NCI-H2171 (cell line): ENCODE results near the gene VPS37B.
"Not testable (repeated sequence)": the region's sequence is repeated elsewhere in the genome, so short reads cannot be mapped to it uniquely, and the experiment has no call there.

Source experiments
- DNase-seq: peaks from one replicate; lab custom pipeline; 2025; lab: John Stamatoyannopoulos, UW

Gene VPS37B

GRCh38 chr12:122905258-122905657 lies 9.3 kb upstream of the VPS37B start:
- not testable (repeated sequence) for DNase-seq

GRCh38 chr12:122903693-122904034 lies 7.7 kb upstream of the VPS37B start:
- DNase-seq = no peak

- DNase-seq = no peak
Measured at GRCh38 chr12:122902854-122903692, 7.1 kb upstream of the VPS37B start.

- no peak for DNase-seq
Measured at GRCh38 chr12:122899887-122900286, 4.0 kb upstream of the VPS37B start.

- no peak for DNase-seq
Measured at GRCh38 chr12:122896662-122897061, 738 bp upstream of the VPS37B start.

- no peak for DNase-seq
Measured at GRCh38 chr12:122895320-122895703, 612 bp downstream of the VPS37B start.

GRCh38 chr12:122894193-122895121 lies 1.5 kb downstream of the VPS37B start:
- no peak for DNase-seq

GRCh38 chr12:122893208-122894153 lies 2.4 kb downstream of the VPS37B start:
- no peak for DNase-seq

GRCh38 chr12:122892724-122893123 lies 3.2 kb downstream of the VPS37B start:
- not testable (repeated sequence) for DNase-seq

GRCh38 chr12:122891661-122892525 lies 4.0 kb downstream of the VPS37B start:
- no peak for DNase-seq

- no peak for DNase-seq
Measured at GRCh38 chr12:122889761-122890520, 6.0 kb downstream of the VPS37B start.

GRCh38 chr12:122888232-122888752 lies 7.6 kb downstream of the VPS37B start:
- DNase-seq = peak; percentile 70

- DNase-seq = no peak
Measured at GRCh38 chr12:122887819-122888212, 8.1 kb downstream of the VPS37B start.

GRCh38 chr12:122886851-122887818 lies 8.8 kb downstream of the VPS37B start:
- DNase-seq = no peak

GRCh38 chr12:122886161-122886560 lies 9.8 kb downstream of the VPS37B start:
- no peak for DNase-seq

- DNase-seq = no peak
Measured at GRCh38 chr12:122884860-122885259, 11.1 kb downstream of the VPS37B start.

- DNase-seq = no peak
Measured at GRCh38 chr12:122884091-122884826, 11.7 kb downstream of the VPS37B start.
